T-helper 1 cell (primary cell): ENCODE results near the gene PRDM11.

Experiments used
- DNase-seq, 5 donors: peaks; one replicate each; pipeline ENCODE4 v3.0.0-alpha.2; 2012 to 2020

The PRDM11 gene

GRCh38 chr11:45267652-45268299 is 121.3 kb downstream of the PRDM11 start:
- DNase-seq, result no peak

DNA sequence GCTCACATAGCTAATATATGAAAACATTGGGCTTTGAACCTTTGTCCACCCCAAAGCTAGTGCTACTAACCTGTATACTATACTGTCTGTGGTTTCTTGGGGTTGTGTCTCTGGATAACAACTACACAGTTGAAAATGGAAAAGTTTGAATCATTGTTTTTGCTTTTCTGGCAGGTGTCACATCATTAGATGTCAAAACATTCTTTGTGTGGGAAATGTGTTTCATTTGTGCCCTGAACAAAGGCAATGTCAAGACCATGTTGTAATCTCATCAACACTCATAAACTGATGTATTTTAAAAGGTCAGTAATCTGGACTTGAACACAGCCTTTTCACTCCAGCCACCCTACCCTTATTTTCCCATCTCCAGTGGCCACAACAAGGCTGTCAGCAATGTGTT is 123.2 kb downstream of the PRDM11 start:
- DNase-seq, result no peak

DNA sequence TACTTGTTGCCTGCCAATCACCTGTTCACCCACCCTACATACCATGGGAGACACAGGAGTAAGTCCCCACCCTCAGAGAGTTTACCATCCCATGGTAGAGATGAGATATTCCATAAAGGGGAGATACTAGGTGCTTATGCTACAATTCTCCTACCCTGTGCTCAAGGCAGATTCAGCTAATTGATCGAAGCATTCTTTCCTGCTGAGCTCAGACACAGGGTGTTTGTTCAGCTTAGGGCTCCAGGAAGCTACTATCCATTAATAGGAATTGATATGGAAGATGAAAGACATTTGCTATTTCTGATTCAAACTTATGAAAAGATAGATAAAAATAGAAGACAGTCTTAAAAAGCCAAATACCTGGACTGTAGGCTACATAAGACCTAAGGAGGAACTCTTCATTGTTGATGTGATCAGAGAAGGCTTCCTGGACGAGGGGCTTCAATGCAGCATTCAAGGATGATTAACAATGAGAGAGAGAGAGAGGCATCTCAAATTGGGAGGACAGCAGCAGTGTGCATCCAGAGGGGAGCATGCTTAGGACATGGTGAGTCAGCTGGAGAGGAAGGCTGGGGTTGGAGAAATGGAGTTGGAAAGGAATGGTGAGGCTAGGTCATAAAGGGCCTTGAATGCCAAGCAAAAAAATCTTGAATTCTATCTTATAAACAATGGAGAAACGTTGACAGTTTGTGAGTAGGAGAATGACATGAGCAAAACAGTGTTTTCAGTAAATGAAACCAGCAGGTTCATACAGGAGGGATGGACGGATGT is 124.7 kb downstream of the PRDM11 start:
- DNase-seq, result no peak

- no peak for DNase-seq
Measured at GRCh38 chr11:45272701-45273100, 126.3 kb downstream of the PRDM11 start.

DNA sequence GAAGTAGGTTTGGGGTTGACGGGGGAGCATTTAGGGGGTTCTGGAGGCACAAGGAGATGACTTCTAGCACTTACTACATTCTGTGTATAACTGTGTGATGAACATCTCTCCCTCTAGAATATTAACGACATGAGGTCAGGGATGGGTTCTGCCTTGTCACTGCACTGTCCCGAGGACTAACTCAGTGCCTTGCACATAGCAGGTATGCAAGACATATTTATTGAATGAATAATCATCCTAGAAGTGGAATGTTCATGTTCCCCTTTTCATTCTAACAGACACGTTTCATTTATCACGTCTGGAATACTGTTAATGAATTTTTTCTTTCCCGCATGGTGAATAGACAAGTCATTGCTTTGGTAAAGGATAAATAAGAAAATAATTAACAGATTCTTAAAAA is 127.1 kb downstream of the PRDM11 start:
- no peak for DNase-seq

DNA sequence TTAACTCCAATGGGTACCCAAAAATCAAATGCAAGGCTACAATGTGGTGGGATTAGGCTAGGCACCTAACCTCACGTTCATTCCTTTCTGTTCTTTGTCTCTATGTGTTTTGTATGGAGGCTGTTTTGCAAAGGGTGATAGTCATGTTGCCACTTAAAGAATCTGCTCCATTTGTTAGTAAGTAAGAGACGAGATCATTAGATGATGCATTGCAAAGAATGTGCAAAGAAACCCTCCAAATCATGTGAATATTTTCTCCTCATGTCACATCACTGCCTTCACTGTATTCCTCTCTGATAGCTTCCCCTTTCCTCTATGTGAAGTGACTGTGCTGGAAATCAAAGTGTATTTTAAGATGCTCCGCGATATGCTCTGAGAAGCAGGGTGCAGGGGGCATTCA is 127.8 kb downstream of the PRDM11 start:
- no peak for DNase-seq

DNA sequence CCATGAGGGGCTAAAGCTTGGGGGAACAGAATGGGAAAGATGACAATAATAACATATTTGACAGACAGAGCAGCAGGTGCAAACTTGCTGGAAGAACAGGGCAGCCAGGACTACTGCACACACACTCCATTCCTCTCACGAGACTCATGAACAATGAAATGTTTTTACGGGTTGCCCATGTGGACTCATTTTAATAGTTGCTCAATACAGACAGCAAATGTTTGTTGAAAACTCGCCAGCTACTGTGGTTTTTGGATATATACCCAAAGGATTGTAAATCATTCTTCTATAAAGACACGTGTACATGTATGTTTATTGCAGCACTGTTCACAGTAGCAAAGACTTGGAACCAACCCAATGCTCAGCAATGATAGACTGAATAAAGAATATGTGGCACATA is 129.4 kb downstream of the PRDM11 start:
- no peak for DNase-seq

DNA sequence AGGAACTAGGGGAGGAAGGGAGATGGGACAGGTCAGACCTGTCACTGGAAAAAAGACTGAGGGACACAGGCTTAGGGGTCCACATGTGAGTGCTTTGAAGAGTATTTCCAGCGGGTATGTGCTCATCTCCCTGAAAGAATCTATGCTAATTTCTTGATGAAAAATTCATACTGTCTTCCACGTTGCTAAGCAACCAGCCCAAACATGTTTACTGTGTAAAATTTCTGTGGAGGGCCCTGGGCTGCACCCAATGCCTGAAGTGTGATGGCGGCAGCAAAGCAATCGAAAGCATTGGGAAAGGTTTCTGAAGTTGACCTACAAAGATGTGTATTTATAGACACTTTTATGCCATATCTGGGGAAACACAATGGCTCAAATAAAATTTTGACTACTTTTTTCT is 132.3 kb downstream of the PRDM11 start:
- DNase-seq, result no peak

DNA sequence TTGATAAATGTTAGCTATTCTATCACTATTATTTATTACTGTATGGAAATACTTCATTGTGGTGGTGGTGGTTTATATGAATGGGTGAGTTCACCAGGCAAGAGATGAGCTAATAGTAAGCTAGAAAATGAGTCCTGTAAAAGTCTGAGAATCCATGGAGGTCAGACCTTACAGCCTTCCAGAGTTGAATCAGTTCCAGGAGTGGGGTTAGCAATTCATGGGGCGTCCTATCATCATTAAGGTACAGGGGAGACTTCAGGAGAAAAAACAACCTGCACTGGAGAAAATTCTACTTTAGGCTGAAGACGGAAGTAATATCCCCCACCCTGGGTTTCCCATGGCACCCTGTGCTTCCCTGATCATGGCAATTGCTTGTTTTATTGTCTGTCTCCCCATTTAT is 133.2 kb downstream of the PRDM11 start:
- no peak for DNase-seq

DNA sequence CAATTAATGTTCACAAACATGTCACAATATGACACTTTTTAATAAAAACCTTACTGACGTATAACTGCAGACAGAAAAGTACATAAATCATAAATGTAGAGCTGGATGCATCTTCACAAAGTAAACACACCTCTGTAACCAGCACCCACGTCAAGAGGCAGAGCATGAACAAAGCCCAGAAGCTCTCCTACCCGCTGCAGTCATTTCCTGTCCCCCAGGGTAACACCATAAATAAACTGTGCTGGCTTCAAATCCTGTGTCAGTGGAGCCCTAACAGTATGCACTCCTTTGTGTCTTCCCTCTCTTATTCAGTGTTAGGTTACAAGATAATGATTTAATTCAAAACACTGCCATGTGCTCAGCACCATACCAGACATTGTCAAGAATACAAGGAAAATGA is 134.0 kb downstream of the PRDM11 start:
- DNase-seq, result no peak

DNA sequence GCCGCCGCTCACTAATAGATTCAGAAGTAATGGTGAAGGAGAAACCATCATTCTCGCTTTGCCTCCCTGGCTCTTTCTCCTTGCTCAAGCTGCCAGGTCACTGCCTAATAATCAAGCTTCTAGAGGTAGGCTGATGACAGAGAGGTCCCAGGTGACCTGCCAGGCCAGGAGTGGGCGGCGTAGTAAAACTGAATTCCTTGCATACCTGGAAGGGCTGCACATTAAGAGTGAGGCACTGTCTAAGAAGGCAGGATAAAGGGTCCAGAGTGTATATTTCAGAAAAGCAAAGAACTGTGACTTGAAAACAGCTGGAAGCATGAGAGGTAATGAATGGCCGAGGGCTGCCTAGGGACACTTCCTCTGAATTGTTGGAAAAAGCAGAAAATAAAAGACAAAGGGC is 135.6 kb downstream of the PRDM11 start:
- no peak for DNase-seq
